Kasumi-1 (cell line): ENCODE measurements around the gene MAPRE2.
"Not testable (repeated sequence)": the region's sequence is repeated elsewhere in the genome, so short reads cannot be mapped to it uniquely, and the experiment has no call there.

Experiments used
- DNase-seq, 2 experiments: peaks; one replicate each; lab custom pipeline; 2025; lab: John Stamatoyannopoulos, UW

MAPRE2 gene

DNA sequence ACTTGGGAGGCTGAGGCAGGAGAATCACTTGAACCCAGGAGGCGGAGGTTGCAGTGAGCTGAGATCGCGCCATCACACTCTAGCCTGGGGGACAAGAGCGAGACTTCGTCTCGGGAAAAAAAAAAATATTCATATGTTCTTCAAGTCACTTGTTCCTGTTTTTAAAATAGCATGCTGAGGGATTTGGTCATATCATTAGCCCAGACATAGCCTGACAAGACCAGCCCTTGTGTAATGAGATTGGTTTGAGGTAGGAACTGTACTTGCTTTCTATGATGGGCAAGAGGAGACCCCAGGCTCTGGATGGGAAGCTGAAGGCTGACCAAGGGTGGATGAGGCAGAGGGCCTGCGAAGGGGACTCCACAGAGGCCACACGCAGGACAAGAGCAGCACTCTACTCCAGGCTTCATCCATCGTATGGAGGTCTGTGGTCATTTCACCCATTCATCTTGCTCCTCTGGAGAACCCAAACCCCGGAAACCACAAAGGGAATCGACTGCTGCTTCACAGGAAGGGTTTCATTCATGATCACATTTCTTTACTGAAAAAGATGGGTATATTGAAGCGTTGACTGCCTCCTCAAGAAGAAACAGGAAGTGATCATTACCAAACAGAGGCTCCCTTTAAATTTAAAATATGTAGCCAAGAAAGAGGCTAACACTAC lies 112.5 kb downstream of the MAPRE2 start:
- peak; percentile 93 to 95 for DNase-seq

DNA sequence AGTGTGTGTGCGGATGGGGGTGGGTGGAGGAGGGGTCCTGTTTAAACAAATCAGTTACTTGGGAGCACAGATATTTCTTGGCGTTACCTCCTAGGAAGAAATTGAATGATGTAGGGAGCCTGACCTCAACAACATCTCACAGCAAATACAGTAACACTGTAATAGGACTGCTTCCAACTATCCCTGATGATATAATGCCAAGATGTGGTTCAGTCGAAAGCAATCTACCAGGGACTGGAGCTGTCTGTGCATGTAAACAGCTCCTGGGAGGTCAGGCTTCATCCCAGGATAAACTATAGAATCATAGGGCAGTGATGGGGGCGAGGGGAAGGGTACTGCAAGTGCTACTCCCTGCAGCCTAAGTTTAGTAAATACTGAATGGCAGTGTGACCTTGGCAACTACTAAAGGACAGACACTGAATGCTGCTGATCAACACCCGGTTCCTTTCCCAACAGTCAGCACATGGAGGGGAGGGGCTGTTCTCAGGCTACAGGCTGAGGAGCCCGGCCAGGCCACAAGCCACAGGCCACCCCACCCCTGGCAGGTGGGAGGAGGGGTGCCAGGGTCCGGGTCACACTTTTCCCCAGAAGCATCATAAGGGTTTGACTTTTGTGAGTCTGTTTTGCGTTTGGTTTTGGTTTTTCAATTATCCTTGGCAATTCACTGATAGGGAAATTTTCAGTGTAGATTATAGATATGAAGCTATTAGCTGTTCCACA lies 114.3 kb downstream of the MAPRE2 start:
- no peak for DNase-seq

DNA sequence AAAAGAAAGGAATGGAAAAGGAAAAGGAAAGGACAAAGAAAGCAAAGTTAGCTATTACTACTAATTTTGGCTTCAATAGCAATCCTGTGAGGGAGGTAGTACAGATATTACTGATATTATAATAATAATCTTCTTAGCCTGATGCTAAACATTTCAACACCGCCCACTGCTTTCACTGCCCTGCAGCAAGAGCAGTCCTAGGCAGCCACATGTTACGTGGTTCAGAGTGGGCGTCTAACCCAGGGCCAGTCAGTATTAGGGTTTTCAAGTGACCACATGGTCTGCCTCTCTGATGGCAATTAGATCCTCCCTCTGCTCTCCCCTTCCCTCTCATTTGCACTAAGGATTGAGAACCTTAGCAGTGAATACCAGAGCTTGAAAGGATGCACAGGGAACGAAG lies 116.0 kb downstream of the MAPRE2 start:
- DNase-seq, result no peak

- peak; percentile 72 to 80 for DNase-seq
These were observed 117.7 kb downstream of the MAPRE2 start for GRCh38 chr18:35158728-35159450.

DNA sequence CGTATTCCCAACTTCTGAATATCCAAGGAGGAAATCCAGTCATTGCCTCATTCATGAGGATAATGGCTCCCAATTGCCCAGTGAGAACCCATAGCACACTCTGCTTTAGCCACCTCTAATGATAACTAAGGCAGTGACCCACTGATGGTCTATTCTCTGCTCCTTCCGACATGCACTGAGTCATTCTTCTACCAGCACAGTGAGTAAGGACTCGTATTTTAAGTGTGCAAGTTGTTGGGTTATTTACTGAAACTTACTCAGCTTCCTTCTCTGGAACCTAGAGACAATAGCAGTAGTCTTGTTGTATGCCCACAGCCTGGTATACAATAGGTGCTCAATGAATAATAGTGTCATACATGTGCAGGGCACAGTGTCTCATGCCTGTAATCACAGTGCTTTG lies 118.6 kb downstream of the MAPRE2 start:
- no peak for DNase-seq

- no peak for DNase-seq
These were observed 120.3 kb downstream of the MAPRE2 start for GRCh38 chr18:35161485-35161884.

- no peak for DNase-seq
These were observed 120.7 kb downstream of the MAPRE2 start for GRCh38 chr18:35161934-35162333.

DNA sequence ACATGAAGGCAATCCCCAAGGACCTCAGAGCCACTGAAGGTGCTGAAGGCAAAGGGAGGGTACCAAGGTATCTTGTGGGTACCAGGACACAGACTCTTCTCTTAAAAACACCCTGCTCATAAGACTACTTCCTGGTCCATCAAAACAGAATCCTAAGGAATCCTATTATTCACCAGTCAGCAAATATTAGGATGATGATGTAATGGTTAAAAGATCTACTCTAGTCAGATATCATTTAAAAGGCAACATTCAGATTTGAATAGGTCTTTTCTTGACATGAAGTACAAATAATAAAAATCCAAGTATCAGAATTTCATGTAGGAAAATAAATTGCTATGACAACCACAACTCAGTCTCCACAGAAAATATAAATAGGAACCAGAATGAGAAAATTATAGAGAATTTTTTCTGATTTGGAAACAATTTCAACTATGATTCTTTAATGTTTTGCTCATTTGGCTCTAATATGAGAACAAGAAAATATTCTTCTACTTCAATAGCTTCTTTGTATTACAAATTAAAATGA lies 121.9 kb downstream of the MAPRE2 start:
- DNase-seq, result no peak

DNA sequence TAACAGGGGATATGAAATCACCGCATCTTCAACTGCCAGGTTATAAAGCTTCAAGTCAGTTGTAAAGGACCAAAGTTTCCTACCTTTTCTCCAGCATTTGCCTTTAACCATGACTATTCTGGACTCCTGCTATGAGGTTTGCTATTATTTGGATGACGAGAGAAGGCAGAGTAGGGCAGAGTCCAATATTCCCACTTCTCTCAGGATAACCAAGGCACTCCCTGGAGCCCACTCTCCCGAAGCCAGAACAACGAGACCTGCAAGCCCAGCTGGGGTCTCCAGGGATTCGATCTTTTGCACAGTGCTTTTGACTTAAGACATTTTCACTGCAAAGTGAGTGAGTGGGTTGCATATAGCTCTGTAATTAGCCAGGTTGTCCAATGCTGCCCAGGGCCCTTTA lies 122.5 kb downstream of the MAPRE2 start:
- DNase-seq, result no peak

- DNase-seq, result no peak
These were observed 122.9 kb downstream of the MAPRE2 start for GRCh38 chr18:35164133-35164532.

DNA sequence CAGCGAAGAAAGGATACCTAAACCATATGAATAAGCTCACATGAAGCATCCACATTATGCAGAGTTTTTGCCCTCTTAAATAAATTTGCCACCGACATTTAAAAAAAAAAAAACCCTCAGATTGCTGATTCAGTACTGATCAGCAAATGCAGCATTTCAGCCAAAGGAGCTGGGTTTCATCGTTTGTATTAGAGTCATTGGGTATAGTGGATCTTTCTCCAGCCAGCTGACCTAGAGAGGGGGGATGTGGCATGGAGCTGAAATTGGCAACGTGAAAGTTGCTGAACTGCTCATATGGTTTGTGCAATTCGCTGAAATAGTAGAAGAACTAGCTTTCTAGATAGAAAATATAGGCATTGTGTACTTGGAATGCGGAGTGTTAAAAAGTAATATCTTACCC lies 126.1 kb downstream of the MAPRE2 start:
- no peak for DNase-seq

- no peak for DNase-seq
These were observed 126.6 kb downstream of the MAPRE2 start for GRCh38 chr18:35167857-35168256.

- DNase-seq, result not testable (repeated sequence)
These were observed 129.1 kb downstream of the MAPRE2 start for GRCh38 chr18:35170323-35170722.

- DNase-seq, result no peak
These were observed 130.2 kb downstream of the MAPRE2 start for GRCh38 chr18:35171315-35171987.

DNA sequence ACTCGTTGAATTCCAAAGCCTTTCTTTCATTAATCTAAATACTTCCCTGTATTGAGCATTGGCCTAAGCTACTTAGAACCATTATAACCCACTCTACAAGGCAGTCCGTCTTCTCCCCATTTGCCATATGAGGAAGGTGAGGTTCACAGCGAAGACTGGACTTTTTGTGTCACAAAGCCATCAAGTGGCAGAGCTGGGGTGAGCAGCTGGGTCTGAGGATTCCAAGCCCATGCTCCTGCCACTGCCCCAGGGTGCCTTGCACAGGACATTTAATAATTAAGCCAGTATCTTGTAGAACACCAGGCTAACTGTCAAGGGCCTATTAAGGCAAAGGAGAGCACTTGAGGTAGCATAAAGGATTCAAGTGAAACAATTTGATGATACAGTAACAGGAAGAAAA lies 130.8 kb downstream of the MAPRE2 start:
- DNase-seq, result no peak

DNA sequence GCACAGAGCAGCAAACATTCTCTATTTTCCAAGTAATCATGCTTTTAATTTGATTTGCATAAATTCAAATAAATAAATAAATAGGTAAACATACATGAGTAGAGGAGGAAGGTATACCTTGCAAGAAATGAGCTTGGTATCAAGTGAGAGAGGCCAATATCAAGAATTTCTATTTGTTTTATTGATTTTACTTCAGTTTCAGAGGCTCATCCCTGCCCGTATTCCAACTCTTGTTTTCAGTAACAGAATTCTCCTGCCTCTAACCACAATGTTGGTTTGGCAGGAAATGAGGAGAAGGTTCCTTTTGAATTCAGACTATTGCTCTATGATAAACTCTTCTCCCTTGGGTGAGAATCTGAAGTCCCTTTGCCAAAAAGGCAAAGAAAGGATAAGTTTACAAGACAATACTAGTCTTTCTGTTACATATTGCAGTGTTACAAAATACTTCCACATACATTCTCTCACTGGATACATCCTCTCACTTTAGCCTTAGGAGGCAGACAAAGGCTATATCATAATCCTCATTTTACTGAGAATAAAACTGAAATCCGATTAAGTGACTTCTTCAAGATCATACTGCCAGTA lies 131.3 kb downstream of the MAPRE2 start:
- peak in 1 of 2 experiments; percentile 3 for DNase-seq

GRCh38 chr18:35174093-35174731 lies 133.0 kb downstream of the MAPRE2 start:
- peak; percentile 38 to 43 for DNase-seq

GRCh38 chr18:35174745-35175144 lies 133.5 kb downstream of the MAPRE2 start:
- DNase-seq, result no peak

- DNase-seq, result no peak
These were observed 135.7 kb downstream of the MAPRE2 start for GRCh38 chr18:35176925-35177324.

GRCh38 chr18:35178260-35178659 lies 137.0 kb downstream of the MAPRE2 start:
- DNase-seq, result no peak

DNA sequence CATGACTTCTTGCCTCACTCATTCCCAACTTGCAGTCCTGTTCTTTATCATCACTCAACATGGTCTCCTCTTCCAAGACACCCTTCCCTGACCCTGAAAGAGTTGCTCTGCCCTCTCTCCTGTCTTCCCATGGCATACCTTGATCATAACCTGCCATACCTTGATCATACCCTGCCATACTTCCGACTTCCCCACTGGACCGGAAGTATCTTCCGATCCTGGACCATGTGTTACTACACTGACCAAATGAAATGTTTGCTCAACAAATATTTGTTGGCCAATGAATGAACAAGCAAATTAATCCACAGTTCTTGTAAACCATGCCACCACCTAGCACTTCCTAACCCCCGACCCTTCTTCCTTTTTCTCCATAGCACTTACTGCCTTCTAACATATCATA lies 138.7 kb downstream of the MAPRE2 start:
- no peak for DNase-seq
